ENCODE results near the gene DPF3.

The DPF3 gene

DNA sequence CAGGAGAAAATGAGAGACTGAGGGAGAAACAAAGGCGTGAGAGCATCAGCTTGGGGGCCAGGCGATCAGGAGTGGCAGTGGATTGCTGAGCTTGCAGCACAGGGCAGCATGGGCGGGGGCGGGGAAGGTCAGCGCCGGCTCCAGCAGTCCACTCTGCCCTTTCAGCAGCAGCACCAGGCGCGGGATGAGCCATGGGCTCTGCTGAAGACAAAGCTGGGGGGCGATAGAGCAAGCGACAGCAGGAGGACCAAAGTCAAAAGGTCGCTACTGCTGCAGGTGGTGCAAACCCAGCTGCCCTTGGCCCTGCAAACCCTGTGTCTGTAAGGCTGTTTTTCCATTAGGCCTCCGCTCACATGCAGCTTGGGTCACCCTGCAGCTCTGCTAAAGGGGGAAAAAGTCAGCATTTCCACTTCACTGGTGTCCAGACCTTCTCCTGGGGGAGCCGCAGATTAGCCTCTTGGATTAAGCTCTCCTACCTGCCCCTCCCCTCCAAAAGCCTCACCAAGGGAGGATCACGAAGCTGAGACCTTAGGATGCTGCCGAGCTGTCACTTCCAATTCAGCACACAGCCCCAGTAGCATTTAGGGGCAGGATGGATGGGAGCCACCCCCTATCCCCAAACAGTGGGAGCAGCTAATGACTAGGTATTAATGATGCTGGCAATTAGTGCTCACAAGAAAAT is 204.8 kb downstream of the DPF3 start:
- H3K4me1 Mint-ChIP-seq (ENCODE audit: low read depth) = peaks cover 4% of the 10 kb centered on the region
- no peaks in the 10 kb centered on the region for H3K9me3 Mint-ChIP-seq
- peaks cover 27% of the 10 kb centered on the region for H3K27me3 Mint-ChIP-seq
- intact Hi-C loops (cut with micrococcal nuclease) = no loop called here
- H3K4me3 Mint-ChIP-seq = no peak overlapping the region
- no peaks in the 10 kb centered on the region for H3K36me3 Mint-ChIP-seq (ENCODE audit: low read depth)
- H3K27ac Mint-ChIP-seq = no peak overlapping the region

GRCh38 chr14:72686832-72687231 is 207.1 kb downstream of the DPF3 start:
- intact Hi-C loops (cut with micrococcal nuclease) = no loop called here
- H3K9me3 Mint-ChIP-seq = no peaks in the 10 kb centered on the region
- H3K36me3 Mint-ChIP-seq (ENCODE audit: low read depth) = no peaks in the 10 kb centered on the region
- no peaks in the 10 kb centered on the region for H3K4me1 Mint-ChIP-seq (ENCODE audit: low read depth)
- no peak overlapping the region for H3K4me3 Mint-ChIP-seq
- H3K27me3 Mint-ChIP-seq = peaks cover 18% of the 10 kb centered on the region
- no peak overlapping the region for H3K27ac Mint-ChIP-seq

DNA sequence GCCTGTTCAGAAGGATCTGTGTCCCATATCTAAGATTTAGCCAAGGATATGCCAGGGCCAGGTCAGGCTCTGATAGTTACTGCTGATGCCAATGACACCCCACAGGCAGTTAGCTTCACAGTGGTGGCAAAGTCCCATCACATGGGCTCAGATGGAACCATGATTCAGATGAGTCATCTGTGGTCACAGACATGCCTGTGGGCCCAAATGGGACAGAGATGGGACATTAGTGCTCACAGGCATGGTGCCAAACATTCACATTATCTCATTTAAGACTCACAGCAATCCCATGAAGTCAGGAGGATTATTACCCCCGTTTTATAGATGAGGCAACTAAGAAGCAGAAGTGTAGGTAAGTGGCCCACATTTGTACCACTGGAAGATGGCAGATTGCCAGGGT is 207.8 kb downstream of the DPF3 start:
- Mint-ChIP-seq H3K4me1 (ENCODE audit: low read depth) (no peaks in the 10 kb centered on the region), H3K36me3 (ENCODE audit: low read depth) (no peaks in the 10 kb centered on the region), H3K27ac (no peak overlapping the region), H3K4me3 (no peak overlapping the region), H3K9me3 (no peaks in the 10 kb centered on the region), H3K27me3 (peaks cover 12% of the 10 kb centered on the region)
- intact Hi-C loops (cut with micrococcal nuclease) = no loop called here

DNA sequence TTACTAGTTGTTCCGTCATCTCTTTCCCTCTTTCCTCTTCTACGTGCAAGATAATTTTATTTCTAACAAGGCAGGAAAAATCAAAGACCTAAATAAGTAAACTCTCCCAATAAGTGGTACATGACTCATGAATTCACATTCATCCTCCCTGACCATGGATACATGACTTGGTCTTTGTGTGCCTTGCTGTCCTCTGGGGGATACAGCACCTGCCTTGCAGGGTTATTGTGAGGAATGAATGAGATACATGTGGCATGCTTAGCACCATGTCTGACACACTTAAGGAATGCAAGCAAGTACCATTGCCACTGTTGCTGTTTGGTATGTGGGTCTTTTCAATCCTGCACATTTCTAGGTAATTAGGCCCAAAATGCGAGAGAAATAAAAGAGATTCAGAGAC is 208.4 kb downstream of the DPF3 start:
- intact Hi-C loops (cut with micrococcal nuclease) = no loop called here
- no peak overlapping the region for H3K4me3 Mint-ChIP-seq
- no peaks in the 10 kb centered on the region for H3K36me3 Mint-ChIP-seq (ENCODE audit: low read depth)
- no peaks in the 10 kb centered on the region for H3K9me3 Mint-ChIP-seq
- H3K27me3 Mint-ChIP-seq = peaks cover 12% of the 10 kb centered on the region
- H3K4me1 Mint-ChIP-seq (ENCODE audit: low read depth) = no peaks in the 10 kb centered on the region
- no peak overlapping the region for H3K27ac Mint-ChIP-seq

DNA sequence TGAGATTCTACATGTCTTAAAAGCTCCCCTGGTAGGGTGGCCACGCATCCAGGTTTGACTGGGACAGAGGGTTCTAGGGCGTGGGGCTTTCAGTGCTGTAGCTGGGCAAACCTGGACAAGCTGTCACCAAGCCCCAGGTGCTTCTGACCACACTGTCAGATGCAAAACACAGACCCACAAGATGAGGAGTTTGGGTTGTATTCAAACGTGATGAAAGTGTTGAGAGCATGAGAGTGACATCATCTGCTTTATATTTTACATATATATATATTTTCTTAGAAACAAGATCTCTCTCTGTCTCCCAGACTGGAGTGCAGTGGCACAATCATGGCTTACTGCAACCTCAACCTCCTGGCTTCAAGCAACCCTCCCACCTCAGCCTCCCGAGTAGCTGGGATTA is 210.1 kb downstream of the DPF3 start:
- Mint-ChIP-seq H3K27me3 (peaks cover 10% of the 10 kb centered on the region), H3K4me3 (no peak overlapping the region), H3K4me1 (ENCODE audit: low read depth) (no peaks in the 10 kb centered on the region), H3K27ac (no peak overlapping the region), H3K9me3 (no peaks in the 10 kb centered on the region), H3K36me3 (ENCODE audit: low read depth) (no peaks in the 10 kb centered on the region)
- intact Hi-C loops (cut with micrococcal nuclease) = no loop called here

- H3K4me1 Mint-ChIP-seq (ENCODE audit: low read depth) = no peaks in the 10 kb centered on the region
- H3K27ac Mint-ChIP-seq = no peak overlapping the region
- no peaks in the 10 kb centered on the region for H3K9me3 Mint-ChIP-seq
- intact Hi-C loops (cut with micrococcal nuclease) = no loop called here
- no peaks in the 10 kb centered on the region for H3K36me3 Mint-ChIP-seq (ENCODE audit: low read depth)
- H3K4me3 Mint-ChIP-seq = no peak overlapping the region
- peaks cover 8% of the 10 kb centered on the region for H3K27me3 Mint-ChIP-seq
Measured at GRCh38 chr14:72682188-72682587, 211.7 kb downstream of the DPF3 start.

DNA sequence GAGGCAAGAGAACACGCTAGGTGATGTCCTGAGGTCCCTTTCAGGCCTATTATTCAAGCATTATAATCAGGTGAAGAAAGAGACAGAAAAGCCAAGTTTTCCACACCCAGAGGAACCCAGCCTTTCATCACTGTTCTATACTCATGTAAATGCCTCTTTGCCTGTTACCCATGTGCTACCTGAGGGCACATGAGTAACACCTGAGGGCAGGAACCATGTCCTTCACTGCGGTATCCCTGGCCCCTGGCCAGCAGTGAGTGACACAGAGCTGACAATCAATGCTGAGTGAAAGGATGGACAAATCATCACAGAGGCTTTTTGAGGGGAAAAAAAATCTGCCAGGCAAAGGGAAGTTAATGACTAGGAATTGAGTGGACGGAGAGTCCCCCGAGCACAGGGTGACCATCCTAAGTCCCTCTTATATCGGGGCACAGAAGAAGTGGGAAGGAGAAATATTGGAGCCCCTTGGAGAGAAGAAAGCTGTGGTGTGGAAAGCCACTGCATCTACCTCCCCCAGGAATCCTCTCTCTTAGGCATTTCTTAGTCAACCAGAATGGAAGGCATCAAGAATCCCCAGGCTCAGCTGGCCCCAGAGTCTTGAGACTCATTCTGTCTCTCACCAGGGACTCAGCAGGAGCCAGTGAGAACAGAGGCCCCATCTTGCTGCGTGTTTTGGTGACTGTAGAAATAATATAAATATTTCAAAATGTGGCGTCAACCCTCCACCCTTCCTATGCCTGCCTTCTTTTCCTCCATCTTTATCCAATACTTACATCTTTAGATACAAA is 212.9 kb downstream of the DPF3 start:
- no peaks in the 10 kb centered on the region for H3K4me1 Mint-ChIP-seq (ENCODE audit: low read depth)
- intact Hi-C loops (cut with micrococcal nuclease) = no loop called here
- H3K4me3 Mint-ChIP-seq = no peak overlapping the region
- no peaks in the 10 kb centered on the region for H3K9me3 Mint-ChIP-seq
- H3K27me3 Mint-ChIP-seq = peaks cover 8% of the 10 kb centered on the region
- no peaks in the 10 kb centered on the region for H3K36me3 Mint-ChIP-seq (ENCODE audit: low read depth)
- no peak overlapping the region for H3K27ac Mint-ChIP-seq

DNA sequence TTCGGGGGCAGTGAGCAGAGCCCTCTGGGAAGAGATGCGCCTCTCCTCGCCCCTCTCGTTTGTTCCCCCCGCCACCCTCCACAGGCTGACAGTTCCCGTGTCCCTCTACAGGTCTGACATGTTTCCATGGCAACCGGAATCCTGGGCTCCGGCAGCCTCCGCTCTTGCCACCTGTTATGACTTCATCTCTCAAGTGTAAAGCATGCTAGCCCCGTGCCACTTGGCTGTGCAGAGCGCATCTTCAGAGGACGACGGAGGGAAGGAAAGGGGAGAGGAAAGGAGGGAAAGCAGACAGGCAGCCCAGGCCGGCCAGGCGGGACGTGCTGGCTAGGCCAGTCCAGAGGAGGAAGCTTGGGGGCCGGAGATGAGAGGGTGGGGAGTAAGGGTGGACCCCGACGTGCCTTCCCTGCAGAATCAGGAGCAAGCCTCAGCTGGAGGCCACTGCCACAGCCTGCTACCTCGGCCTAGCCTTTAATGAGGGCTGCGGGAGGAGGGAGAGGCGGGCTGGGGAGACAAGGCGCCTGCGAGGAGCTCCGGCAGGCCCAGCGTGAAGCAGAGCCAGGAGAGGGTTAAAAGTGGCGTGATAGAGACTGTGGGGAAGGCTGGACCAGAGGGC is 214.3 kb downstream of the DPF3 start:
- Mint-ChIP-seq H3K27ac (no peak overlapping the region), H3K27me3 (peaks cover 11% of the 10 kb centered on the region), H3K36me3 (ENCODE audit: low read depth) (no peaks in the 10 kb centered on the region), H3K9me3 (no peaks in the 10 kb centered on the region), H3K4me3 (no peak overlapping the region), H3K4me1 (ENCODE audit: low read depth) (peaks cover 6% of the 10 kb centered on the region)
- intact Hi-C loops (cut with micrococcal nuclease) = no loop called here

GRCh38 chr14:72679141-72679535 is 214.8 kb downstream of the DPF3 start:
- no peaks in the 10 kb centered on the region for H3K36me3 Mint-ChIP-seq (ENCODE audit: low read depth)
- intact Hi-C loops (cut with micrococcal nuclease) = no loop called here
- peaks cover 13% of the 10 kb centered on the region for H3K27me3 Mint-ChIP-seq
- H3K27ac Mint-ChIP-seq = no peak overlapping the region
- H3K9me3 Mint-ChIP-seq = no peaks in the 10 kb centered on the region
- no peak overlapping the region for H3K4me3 Mint-ChIP-seq
- peaks cover 6% of the 10 kb centered on the region for H3K4me1 Mint-ChIP-seq (ENCODE audit: low read depth)

DNA sequence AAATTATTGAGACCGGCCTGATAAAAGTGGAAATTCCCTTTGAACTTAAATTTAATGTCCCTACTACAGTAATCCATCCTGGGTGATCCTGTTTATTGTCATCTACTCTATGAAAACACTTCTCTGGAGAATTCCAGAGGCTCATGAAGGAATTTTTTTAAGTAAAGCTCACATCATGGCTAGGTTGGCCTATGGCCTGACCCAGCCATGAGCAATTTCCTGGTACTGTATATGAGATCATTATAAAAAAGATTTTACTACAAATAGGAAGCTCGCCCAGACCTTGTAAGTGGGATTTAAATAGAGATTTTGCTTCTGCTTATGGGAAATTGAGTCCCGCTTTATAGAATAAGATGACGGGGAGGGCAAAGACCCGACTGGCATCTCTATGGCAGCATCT is 215.5 kb downstream of the DPF3 start:
- no peaks in the 10 kb centered on the region for H3K9me3 Mint-ChIP-seq
- H3K4me3 Mint-ChIP-seq = no peak overlapping the region
- H3K27me3 Mint-ChIP-seq = peaks cover 13% of the 10 kb centered on the region
- H3K4me1 Mint-ChIP-seq (ENCODE audit: low read depth) = peaks cover 6% of the 10 kb centered on the region
- no peak overlapping the region for H3K27ac Mint-ChIP-seq
- intact Hi-C loops (cut with micrococcal nuclease) = no loop called here
- H3K36me3 Mint-ChIP-seq (ENCODE audit: low read depth) = no peaks in the 10 kb centered on the region

- Mint-ChIP-seq H3K4me3 (no peak overlapping the region), H3K4me1 (ENCODE audit: low read depth) (peaks cover 6% of the 10 kb centered on the region), H3K27ac (no peak overlapping the region), H3K27me3 (peaks cover 13% of the 10 kb centered on the region), H3K9me3 (no peaks in the 10 kb centered on the region), H3K36me3 (ENCODE audit: low read depth) (no peaks in the 10 kb centered on the region)
- intact Hi-C loops (cut with micrococcal nuclease) = no loop called here
Measured at GRCh38 chr14:72677664-72678063, 216.2 kb downstream of the DPF3 start.

GRCh38 chr14:72675126-72675525 is 218.8 kb downstream of the DPF3 start:
- intact Hi-C loops (cut with micrococcal nuclease) = no loop called here
- Mint-ChIP-seq H3K4me3 (no peak overlapping the region), H3K9me3 (no peaks in the 10 kb centered on the region), H3K4me1 (ENCODE audit: low read depth) (peaks cover 6% of the 10 kb centered on the region), H3K27ac (no peak overlapping the region), H3K27me3 (peaks cover 29% of the 10 kb centered on the region), H3K36me3 (ENCODE audit: low read depth) (no peaks in the 10 kb centered on the region)

- Mint-ChIP-seq H3K4me1 (ENCODE audit: low read depth) (peaks cover 6% of the 10 kb centered on the region), H3K27ac (no peak overlapping the region), H3K27me3 (peaks cover 40% of the 10 kb centered on the region), H3K4me3 (no peak overlapping the region), H3K9me3 (no peaks in the 10 kb centered on the region), H3K36me3 (ENCODE audit: low read depth) (no peaks in the 10 kb centered on the region)
- intact Hi-C loops (cut with micrococcal nuclease) = no loop called here
Measured at GRCh38 chr14:72673179-72673578, 220.7 kb downstream of the DPF3 start.

- H3K9me3 Mint-ChIP-seq = no peaks in the 10 kb centered on the region
- no peaks in the 10 kb centered on the region for H3K36me3 Mint-ChIP-seq (ENCODE audit: low read depth)
- intact Hi-C loops (cut with micrococcal nuclease) = no loop called here
Measured at GRCh38 chr14:72666610-72667009, 227.3 kb downstream of the DPF3 start.

More at GRCh38 chr14:72666610-72667009, 227.3 kb downstream of the DPF3 start:
- H3K27me3 Mint-ChIP-seq = peaks cover 30% of the 10 kb centered on the region
- H3K27ac Mint-ChIP-seq = no peak overlapping the region
- no peaks in the 10 kb centered on the region for H3K4me1 Mint-ChIP-seq (ENCODE audit: low read depth)
- no peak overlapping the region for H3K4me3 Mint-ChIP-seq

All from dendritic cell treated with granulocyte-macrophage colony-stimulating factor and Interleukin-4, amounts not matched to agents 40 ng/mL and 50 ng/mL, for 4 days (primary cell).